Keratinocyte (primary cell): ENCODE measurements around the gene PDE3A.

Source experiments
- EZH2 ChIP-seq: IDR thresholded peaks from one replicate; pipeline ENCODE4 v1.6.1; 2012; ENCODE audit warnings: inconsistent platforms, mild to moderate bottlenecking, low read length, moderate library complexity
- TF ChIP-seq, protein P1 (sequence below), 3 experiments: IDR thresholded peaks in 1 of 3; conservative IDR thresholded peaks in 1 of 3; optimal IDR thresholded peaks in 1 of 3; 2 replicates in 2 of 3; 3 replicates in 1 of 3; pipeline versions ENCODE3 to v1.5.1; 2011; ENCODE audit warnings: low read length in 3 of 3, mild to moderate bottlenecking in 3 of 3, moderate library complexity in 2 of 3, control low read depth in 1 of 3, inconsistent platforms in 1 of 3; ENCODE audit not compliant: insufficient read depth in 2 of 3; ENCODE audit errors: extremely low read depth in 1 of 3

DNA sequence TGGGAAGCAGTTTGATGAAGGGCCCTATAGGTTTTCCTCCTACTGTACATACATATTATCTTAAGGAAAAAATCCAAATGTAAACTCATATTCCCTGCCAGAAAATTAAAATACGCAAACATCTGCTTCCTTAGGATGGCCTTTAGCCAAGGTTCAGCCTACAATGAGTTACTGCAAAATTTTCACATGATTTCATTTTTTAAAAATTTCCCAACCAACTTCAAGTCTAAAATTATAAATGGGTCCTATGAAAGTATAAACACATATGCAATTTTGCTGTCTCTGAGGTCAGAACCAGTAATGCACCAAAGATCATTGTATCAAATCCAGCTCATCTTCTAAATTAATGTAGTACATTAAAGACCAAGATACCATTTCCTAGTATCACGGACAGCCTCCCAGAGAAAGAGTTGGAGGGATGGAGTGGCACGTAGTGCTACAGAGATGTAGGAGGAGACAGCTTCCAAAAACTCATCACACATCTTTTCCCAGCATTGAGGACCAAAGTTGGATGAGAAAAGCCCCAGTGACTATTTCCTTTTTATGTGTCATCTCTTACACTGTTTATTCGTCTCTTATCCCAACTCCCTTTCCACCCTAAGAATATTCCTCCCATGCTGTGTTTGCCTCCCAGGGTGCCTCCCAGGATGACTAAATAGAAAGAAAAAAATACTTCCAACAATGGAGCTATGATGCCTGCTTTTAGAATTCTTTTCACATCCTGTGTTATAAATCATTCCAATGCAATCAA lies 234.5 kb downstream of the PDE3A start:
- TF ChIP-seq, protein P1, sequence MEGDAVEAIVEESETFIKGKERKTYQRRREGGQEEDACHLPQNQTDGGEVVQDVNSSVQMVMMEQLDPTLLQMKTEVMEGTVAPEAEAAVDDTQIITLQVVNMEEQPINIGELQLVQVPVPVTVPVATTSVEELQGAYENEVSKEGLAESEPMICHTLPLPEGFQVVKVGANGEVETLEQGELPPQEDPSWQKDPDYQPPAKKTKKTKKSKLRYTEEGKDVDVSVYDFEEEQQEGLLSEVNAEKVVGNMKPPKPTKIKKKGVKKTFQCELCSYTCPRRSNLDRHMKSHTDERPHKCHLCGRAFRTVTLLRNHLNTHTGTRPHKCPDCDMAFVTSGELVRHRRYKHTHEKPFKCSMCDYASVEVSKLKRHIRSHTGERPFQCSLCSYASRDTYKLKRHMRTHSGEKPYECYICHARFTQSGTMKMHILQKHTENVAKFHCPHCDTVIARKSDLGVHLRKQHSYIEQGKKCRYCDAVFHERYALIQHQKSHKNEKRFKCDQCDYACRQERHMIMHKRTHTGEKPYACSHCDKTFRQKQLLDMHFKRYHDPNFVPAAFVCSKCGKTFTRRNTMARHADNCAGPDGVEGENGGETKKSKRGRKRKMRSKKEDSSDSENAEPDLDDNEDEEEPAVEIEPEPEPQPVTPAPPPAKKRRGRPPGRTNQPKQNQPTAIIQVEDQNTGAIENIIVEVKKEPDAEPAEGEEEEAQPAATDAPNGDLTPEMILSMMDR (optimal IDR thresholded peaks at IDR 0.05 in 1 of 3, IDR thresholded peaks at IDR 0.05 in 1 of 3, conservative IDR thresholded peaks at IDR 0.05 in 1 of 3; ENCODE audit: extremely low read depth in 1 of 3, insufficient read depth in 2 of 3, low read length in 3 of 3) = no peak
- no peak for TF ChIP-seq EZH2
